GM18907 (cell line): ENCODE measurements around the gene MRPL45.
A peak's percentile ranks its signal among the peaks of the same experiment; 100 is the strongest.

Experiments
- ATAC-seq: cut with Tn5 transposase; IDR thresholded peaks from one replicate; pipeline ENCODE4 v1.9.1; 2021; ENCODE audit warnings: mild to moderate bottlenecking, moderate library complexity; ENCODE audit not compliant: unreplicated experiment

MRPL45 gene

DNA sequence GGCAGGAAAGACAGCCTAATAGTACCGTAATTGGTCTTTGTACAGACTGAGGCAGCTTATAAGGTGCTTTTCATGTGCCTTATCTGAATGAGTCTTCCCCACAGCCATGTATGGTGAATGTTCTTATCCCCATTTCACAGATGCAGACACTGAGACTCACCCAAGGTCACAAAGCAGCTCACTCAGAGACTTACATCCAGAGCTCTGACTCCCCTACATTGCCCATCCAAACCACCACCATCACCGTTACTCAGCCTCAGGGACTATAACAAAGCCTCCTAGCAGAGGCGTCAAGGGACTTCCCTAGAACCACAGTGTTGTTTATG, 47.4 kb downstream of the MRPL45 start:
- ATAC-seq, result no peak

DNA sequence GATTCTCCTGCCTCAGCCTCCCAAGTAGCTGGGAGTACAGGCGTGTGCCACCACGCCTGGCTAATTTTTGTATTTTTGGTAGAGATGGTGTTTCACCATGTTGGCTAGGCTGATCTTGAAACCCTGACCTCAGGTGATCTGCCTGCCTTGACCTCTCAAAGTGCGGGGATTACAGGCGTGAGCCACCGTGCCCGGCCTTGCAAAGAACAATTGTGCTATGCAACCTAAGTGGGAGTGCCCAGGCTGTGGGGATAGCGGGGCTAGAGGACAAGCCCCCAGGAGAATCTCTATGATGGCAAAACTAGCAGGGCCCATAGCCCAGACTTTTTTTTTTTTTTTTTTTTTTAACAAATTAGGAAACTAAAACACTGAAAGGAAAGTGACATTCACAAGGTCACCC, 48.8 kb downstream of the MRPL45 start:
- ATAC-seq, result no peak

DNA sequence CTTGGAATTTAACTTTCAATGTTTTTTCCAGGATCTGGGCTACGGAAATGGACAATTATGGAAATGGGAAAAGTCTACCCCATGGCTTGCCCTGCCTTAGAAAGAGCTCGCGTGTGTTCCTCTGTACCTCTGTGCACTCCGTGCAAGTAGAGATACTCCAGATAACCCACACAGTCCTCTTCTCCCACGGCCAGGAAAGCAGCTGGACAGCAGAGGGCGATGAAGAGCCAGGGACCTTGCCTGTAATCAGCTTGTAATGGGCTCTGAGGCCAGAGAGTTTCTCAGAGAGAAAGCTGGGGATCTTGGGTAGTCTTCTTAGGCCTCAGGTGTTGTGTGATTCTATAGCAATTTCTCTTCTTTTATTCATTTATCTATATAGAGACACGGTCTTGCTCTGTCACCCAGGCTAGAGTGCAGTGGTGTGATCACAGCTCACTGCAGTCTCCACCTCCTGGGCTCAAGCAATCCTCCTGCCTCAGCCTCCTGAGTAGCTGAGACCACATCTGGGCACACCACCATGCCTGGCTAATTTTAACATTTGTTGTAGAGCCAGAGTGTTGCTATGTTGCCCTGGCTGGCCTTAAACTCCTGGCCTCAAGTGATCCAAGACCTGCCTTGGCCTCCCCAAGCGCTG, 52.2 kb downstream of the MRPL45 start:
- ATAC-seq, result no peak

DNA sequence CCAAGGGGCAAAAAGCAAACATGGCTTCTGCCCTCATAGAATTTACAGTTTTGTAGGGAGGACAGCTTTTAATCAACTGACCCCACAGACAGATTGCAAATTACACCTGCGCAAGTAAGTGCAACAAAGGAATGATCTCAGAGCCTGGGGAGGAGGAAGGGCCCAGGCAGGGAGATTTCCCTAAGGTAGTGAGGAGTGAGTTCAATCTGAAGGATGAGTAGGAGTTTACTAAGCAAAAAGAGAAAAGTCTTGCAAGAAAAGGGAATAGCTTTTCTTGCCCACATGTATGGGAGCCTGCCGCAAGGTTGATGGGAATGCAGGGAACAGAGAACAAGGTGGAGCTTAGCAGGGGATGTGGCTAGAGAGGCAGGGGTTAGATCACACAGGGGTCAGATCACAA, 53.1 kb downstream of the MRPL45 start:
- no peak for ATAC-seq

DNA sequence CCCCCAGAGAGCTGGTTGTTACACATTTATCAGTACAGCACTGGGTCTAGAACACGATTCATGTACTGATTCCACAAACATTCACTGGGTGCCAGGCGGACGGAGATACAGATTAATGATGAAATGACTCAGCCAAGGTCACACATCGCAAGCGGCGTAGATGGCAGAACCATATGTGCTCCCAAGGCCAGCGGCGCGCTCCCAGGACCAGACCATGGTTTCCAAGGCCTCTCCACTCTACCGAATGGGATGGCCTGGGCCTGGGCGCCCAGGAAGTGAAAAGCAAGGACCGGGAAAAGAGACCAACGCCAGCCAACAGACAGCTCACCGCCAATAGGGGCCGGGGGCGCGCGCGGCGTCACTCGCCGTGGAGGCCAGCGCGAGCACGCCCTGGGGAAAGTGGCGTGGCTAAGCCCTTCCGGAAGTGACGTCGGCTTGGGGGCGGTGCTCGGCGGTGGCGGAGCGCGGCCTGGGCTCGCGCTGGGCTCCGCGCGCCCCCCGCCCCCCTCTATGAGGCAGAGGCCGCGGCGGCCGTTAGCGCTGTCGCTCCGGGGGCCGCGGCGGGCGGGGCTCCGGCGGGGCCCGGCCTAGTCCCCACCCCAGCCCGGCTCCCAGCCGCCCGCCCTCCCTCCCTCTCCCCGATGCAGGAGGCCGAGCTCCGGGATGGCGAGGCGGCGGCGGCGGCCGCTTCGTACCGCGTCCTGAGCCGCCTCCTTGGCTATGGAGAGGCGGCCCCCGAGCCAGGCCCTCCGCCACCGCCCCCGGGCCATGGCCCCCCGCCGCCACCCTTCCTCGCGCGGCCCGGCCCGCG, 54.6 kb downstream of the MRPL45 start, which contains the start of gene SOCS7:
SOCS7 (plus strand) TSS at position 433 of the 811 bp plus-strand sequence; CDS start at position 642, 209 bp downstream.
- peak; percentile 83 for ATAC-seq

DNA sequence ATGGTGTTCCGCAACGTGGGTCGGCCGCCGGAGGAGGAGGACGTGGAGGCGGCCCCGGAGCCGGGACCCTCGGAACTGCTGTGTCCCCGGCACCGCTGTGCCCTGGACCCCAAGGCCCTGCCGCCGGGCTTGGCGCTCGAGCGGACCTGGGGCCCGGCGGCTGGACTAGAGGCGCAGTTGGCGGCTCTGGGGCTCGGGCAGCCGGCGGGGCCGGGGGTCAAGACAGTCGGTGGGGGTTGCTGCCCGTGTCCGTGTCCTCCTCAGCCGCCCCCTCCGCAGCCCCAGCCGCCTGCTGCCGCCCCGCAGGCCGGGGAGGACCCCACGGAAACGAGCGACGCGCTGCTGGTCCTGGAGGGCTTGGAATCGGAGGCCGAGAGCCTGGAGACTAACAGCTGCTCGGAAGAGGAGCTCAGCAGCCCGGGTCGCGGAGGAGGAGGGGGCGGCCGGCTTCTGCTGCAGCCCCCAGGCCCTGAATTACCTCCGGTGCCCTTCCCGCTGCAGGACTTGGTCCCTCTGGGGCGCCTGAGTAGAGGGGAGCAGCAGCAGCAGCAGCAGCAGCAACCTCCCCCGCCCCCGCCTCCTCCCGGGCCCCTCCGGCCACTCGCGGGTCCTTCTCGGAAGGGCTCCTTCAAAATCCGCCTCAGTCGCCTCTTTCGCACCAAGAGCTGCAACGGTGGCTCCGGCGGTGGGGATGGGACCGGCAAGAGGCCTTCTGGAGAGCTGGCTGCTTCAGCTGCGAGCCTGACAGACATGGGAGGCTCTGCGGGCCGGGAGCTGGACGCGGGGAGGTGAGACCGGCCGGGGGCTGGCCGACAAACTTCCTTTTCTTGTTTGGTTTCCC, 55.5 kb downstream of the MRPL45 start:
- peak; percentile 21 for ATAC-seq

DNA sequence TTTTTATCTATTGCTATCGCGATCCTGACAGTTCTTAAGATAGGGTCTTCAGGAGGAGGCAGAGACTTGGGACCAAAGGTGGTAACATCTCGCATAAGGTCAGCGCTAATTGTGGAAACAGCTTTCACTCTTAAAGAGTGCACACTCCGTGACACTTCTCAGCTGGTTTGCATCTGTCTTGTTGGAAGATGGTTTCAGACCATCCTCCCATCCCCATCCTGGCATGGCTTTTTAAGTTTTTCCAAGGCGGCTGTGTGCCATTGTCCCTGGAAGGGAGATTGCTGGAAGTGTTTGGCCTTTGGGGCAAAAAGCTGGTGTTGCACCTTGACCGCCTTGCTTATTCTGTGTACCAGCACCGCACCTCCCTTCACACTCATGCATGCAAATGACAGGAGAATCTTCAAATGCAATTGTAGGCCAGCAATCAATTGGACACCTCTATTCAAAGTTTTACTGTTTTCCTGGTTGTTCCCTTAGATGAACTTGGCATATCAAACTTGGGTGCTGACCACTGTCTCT, 56.2 kb downstream of the MRPL45 start:
- ATAC-seq, result no peak

DNA sequence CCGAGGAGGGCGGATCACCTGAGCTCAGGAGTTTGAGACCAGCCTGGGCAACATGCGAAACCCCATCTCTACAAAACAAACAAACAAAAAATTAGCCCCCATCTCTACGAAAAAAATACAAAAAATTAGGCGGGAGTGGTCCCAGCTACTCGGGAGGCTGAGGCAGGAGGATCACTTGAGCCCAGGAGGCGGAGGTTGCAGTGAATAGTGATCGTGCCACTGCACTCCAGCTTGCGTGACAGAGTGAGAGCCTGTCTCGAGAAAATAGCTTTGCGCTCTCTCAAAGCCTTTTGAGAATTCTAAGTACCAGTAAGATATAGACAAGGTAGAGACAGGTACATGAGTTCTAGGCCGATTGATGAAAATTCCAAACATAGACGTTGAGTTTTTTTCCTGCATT, 56.7 kb downstream of the MRPL45 start:
- no peak for ATAC-seq

DNA sequence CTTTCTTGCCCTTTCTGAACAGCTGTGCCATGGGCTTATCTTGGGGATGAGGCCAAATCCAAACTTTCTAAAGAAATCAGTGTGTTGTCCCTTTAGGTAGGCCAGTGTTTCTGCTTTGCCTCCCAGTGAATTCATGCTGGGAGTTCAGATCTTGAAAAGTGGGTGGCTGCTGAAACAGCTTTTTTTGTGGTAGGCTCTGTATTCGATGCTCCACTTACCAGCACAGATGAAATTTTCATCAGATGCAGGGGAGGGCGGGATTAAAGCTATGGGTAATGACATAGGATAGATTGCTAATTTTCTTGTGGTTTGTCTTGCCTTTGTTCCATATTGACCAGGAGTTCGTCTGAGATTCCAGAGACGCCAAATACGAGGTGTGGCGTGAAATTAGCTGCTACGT, 57.5 kb downstream of the MRPL45 start:
- no peak for ATAC-seq

DNA sequence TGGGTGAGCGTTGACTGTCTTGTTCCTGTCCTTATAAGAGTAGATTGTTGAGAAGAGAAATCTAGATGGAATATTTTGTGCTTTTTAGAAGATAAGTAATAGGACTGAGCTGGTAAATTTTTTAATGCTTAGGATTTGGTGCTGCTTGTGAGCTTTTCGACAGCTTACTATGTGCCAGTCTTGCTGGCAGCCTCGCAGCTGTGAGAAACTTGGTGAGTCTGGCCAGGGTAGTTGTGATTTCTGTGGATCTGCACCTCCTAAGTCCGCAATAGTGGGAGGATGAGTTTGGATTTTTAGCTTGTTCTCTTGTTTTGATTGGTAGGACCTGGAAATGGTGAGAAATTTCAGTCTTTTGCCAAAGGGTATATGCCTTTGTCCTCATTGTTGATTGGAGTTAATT, 58.3 kb downstream of the MRPL45 start:
- no peak for ATAC-seq

DNA sequence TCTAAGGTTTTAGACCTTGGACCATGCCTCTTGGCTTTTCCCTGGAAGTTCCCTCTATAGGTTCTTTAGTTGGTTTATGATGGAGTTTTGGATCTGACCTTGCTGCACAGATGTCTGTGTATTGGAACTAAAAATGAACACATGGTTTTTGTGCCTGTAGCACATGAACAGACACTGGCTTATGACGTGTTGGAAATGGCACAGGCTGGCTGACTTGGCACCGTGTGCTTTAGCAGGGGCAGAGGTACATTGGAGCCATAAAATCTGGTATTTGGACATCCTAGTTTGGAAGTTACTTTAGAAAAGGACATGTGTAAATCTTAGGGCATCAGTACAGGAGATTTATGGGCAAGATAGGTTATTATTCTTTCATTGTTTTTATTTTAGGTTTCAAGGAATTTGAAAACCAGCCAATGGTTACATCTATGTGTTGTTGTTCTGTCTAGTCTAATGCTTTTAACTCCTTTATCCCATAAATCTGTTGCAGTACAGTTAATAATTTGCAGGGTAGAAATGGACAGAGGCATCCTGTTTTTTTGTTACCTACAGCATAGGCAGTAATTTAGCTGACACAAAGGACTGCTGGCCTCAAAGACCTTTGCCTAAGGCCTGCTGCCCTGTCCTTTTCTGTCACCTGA, 60.6 kb downstream of the MRPL45 start:
- no peak for ATAC-seq

DNA sequence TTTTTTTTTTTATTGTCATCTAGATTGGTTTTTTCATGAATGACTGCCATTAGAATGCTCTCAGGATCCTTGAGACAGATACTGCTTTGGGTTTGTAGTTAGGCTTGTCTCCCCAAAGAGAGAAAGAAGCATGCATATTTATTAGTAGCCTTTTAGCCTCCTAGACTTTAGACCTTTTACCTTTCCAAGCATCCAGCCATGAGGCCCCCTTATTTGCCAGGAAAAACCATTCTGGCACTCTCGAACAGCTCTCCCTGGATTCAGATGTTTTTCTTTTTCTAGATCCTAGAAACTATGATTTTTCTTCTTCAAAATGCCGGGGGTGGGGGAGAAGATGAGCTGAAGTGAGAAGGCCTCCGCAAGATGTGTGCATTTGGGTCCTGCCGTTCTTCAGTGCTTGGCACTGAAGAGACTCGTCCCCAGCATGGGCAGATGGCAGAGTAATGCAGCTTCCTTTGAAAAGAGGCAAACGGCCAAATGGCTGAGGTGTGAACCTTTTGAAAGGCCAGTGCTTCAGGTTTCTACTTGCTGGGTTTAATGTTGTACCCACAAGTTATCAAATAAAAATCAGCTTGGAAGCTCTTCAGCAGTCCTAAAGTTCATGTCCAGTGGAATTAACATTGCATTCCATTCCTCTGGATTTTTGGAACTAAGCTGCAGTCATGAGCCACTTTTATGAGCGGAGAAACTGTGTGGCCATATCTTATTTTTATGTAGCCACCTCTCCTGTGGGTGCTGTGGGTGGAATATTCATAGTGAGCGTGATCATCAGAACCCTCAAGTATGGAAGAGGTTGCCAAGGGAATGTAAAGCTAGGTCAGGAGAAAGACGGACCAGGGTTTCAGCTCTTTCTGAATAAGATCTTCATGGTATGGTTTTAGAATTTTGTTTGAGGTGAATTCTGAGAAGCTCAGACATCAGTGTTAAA, 61.9 kb downstream of the MRPL45 start:
- ATAC-seq, result no peak

DNA sequence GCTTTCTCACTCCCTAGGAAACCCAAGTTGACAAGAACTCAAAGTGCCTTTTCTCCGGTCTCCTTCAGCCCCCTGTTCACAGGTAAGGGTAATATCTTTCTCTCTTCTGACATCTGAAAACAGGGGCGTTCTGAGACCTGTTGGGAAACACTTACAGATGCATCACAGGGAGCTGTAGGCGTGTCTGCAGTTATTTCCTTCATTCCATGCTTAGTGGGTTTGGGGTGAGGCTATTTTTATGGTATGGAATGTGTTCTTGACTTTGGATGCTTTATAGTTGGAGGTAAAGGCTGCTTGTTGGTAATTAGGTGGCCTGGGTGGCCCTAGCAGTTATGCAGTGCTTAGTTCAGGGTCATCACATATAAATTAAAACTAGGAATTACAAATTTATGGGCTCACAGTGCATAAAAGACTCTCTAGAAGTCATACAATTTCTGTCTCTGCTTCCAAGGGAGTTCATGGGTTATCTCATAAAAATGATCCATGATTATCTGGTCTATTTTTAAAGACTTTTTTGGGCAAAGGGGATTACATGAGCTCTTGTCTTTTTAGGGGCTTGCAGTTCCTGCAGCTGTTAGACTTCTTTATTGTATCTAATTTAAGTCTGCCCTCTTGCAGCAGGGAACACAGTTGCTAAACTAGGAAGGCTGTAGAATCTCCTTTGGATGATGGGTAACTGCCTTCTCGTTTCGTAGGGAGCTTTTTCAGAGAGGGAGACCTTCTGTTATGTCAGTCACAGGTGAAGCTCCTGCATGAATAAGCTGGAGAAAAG, 64.9 kb downstream of the MRPL45 start:
- ATAC-seq, result no peak

DNA sequence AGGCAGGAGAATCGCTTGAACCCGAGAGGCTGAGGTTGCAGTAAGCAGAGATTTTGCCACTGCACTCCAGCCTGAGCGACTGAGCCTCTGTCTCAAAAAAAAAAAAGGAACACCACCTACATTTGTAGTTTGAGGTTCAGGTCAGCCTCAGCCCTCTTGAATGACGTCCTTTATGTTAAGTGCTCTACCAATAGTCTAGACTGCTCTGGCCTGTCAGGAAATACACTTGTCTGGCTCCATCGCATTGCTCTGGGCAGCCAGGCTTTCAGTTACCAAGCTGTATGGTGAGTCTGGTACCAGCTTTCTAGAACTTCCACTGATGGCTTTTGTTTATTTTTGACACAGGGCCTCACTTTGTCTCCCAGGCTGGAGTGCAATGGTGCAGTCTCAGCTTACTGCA, 66.0 kb downstream of the MRPL45 start:
- ATAC-seq, result no peak

DNA sequence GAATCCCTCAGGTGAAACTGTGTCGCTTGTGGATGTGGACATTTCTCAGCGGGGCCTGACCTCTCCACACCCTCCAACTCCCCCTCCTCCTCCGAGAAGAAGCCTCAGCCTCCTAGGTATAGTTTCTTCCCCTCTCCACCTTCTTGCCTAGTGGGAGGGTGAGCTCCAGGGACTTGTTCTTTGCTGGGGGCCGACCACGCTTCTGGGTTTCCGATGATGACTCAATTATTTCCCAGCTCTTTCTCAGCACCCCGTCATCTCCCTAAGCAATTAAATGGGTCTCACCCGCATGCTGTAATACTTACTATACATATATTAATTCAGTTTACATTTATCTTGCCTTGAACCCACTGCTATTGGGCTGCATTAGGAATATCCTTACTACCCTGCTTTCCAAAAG, 67.8 kb downstream of the MRPL45 start:
- ATAC-seq, result no peak

DNA sequence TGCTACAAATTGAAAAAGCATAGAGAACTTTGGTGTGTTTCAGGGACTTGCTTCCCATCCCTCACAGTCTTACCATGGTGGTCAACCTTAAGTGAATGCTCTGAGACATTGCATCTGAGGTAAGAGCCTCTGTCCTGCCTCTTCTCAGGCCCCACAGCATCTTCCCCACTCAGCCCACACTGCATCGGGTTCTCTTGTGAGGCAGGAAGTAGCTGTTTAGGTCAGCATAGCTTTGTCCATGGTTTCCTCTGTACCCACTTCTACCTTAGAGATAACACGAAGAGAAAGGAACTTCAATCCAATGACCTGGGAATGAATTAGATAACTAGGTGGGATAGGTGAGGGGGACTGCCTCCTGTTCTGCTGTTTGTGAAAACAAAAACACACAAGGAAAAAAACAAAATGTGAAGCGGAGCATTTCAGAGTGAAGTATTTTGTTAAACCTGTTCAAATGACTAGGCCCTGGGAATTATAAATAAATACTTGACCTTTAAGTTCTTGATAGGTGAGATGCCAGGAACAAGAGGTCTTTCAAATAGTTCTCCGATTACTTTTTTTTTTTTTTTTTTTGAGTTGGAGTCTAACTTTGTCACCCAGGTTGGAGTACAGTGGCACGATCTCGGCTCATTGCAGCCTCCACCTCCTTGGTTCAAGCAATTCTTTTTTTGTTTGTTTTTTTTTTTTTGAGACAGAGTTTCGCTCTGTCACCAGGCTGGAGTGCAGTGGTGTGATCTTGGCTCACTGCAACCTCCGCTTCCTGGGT, 72.3 kb downstream of the MRPL45 start:
- no peak for ATAC-seq
